ENCODE data around the gene ZSWIM3.

GRCh38 chr20:45873409-45874103 lies 16.1 kb downstream of the ZSWIM3 start:
- no peak for TF ChIP-seq CTCF (conservative IDR thresholded peaks at IDR 0.05)
- no peak for TF ChIP-seq ZFX (IDR thresholded peaks at IDR 0.05)

All from C4-2B (cell line).